IPS DF 4.7 (cell line): ENCODE results near the gene RHOT2.
"Not testable (repeated sequence)": the region's sequence is repeated elsewhere in the genome, so short reads cannot be mapped to it uniquely, and the experiment has no call there.

Experiments used
- DNase-seq: peaks from one replicate; pipeline ENCODE4 v3.0.0-alpha.2; 2013; ENCODE audit warnings: low spot score; ENCODE audit errors: extremely low read depth

RHOT2 gene

GRCh38 chr16:680967-681745, 13.2 kb downstream of the RHOT2 start:
- DNase-seq, result no peak

GRCh38 chr16:681746-682427, 14.0 kb downstream of the RHOT2 start:
- DNase-seq, result no peak

- DNase-seq, result no peak
Observed at GRCh38 chr16:682493-683395, 14.8 kb downstream of the RHOT2 start.

- DNase-seq, result no peak
Observed at GRCh38 chr16:683396-684070, 15.6 kb downstream of the RHOT2 start.

GRCh38 chr16:684071-684794, 16.3 kb downstream of the RHOT2 start, which contains the start of gene JMJD8:
TSS of gene JMJD8 (minus strand) at chr16:684334. CDS start at chr16:684319, 15 bp downstream.
- DNase-seq, result no peak

- DNase-seq, result no peak
Observed at GRCh38 chr16:684961-685696, 17.2 kb downstream of the RHOT2 start.

GRCh38 chr16:685967-686366, 18.0 kb downstream of the RHOT2 start:
- no peak for DNase-seq

- no peak for DNase-seq
Observed at GRCh38 chr16:686459-687260, 18.7 kb downstream of the RHOT2 start.

GRCh38 chr16:687499-687898, 19.6 kb downstream of the RHOT2 start:
- DNase-seq, result no peak

- no peak for DNase-seq
Observed at GRCh38 chr16:689175-689897, 21.4 kb downstream of the RHOT2 start.

- not testable (repeated sequence) for DNase-seq
Observed at GRCh38 chr16:691242-691641, 23.3 kb downstream of the RHOT2 start.

- no peak for DNase-seq
Observed at GRCh38 chr16:692356-693108, 24.6 kb downstream of the RHOT2 start.

GRCh38 chr16:693364-693763, 25.4 kb downstream of the RHOT2 start:
- no peak for DNase-seq

- no peak for DNase-seq
Observed at GRCh38 chr16:693766-694165, 25.8 kb downstream of the RHOT2 start.

GRCh38 chr16:694187-694862, 26.4 kb downstream of the RHOT2 start:
- no peak for DNase-seq

- no peak for DNase-seq
Observed at GRCh38 chr16:694863-695354, 27.0 kb downstream of the RHOT2 start.
